Measurements from ENCODE around the gene FKBP5.
A peak's percentile ranks its signal among the peaks of the same experiment; 100 is the strongest.
"Not testable (repeated sequence)": the region's sequence is repeated elsewhere in the genome, so short reads cannot be mapped to it uniquely, and the experiment has no call there.

The FKBP5 gene

GRCh38 chr6:35674594-35674993 lies 14.1 kb downstream of the FKBP5 start:
- no peak overlapping the region for H3K27ac ChIP-seq (replicated peaks)
- no peaks in the 10 kb centered on the region for H3K27me3 ChIP-seq (ENCODE audit: insufficient read depth, poor library complexity, severe bottlenecking)
- no peak overlapping the region for H3K4me3 ChIP-seq (replicated peaks; ENCODE audit: insufficient read depth, low read length)
- no peak for DNase-seq (ENCODE audit: low read depth in 1 of 2, low spot score in 1 of 2)
- no peak for TF ChIP-seq REST (IDR thresholded peaks at IDR 0.05; ENCODE audit: insufficient replicate concordance, low read depth)
- no peak for TF ChIP-seq CTCF (IDR thresholded peaks at IDR 0.05; ENCODE audit: insufficient read depth, low read length)
- TF ChIP-seq POLR2AphosphoS5 (IDR thresholded peaks at IDR 0.05; ENCODE audit: low read depth) = no peak
- no peak for TF ChIP-seq SPI1 (IDR thresholded peaks at IDR 0.05; ENCODE audit: borderline replicate concordance, low read depth)
- TF ChIP-seq GABPA (IDR thresholded peaks at IDR 0.05; ENCODE audit: low read depth) = no peak

GRCh38 chr6:35673755-35674154 lies 15.0 kb downstream of the FKBP5 start:
- no peak overlapping the region for H3K4me3 ChIP-seq (replicated peaks; ENCODE audit: insufficient read depth, low read length)
- TF ChIP-seq REST (IDR thresholded peaks at IDR 0.05; ENCODE audit: insufficient replicate concordance, low read depth) (no peak), SPI1 (IDR thresholded peaks at IDR 0.05; ENCODE audit: borderline replicate concordance, low read depth) (no peak; the same call in 1 of the 2 replicates), CTCF (IDR thresholded peaks at IDR 0.05; ENCODE audit: insufficient read depth, low read length) (no peak), GABPA (IDR thresholded peaks at IDR 0.05; ENCODE audit: low read depth) (no peak), POLR2AphosphoS5 (IDR thresholded peaks at IDR 0.05; ENCODE audit: low read depth) (no peak)
- peak overlapping the region; percentile 1; the same call in 1 of the 2 replicates for H3K27ac ChIP-seq (replicated peaks)
- H3K27me3 ChIP-seq (ENCODE audit: insufficient read depth, poor library complexity, severe bottlenecking) = no peaks in the 10 kb centered on the region
- peak in 1 of 2 experiments; percentile 36 for DNase-seq (ENCODE audit: low read depth in 1 of 2, low spot score in 1 of 2)

- not testable (repeated sequence) for H3K4me3 ChIP-seq (replicated peaks; ENCODE audit: insufficient read depth, low read length); DNase-seq (ENCODE audit: low read depth in 1 of 2, low spot score in 1 of 2); H3K27me3 ChIP-seq (ENCODE audit: insufficient read depth, poor library complexity, severe bottlenecking)
- H3K27ac ChIP-seq (replicated peaks) = peak overlapping the region; percentile 1; the same call in 1 of the 2 replicates
Observed at GRCh38 chr6:35673284-35673666, 15.4 kb downstream of the FKBP5 start.

- H3K27ac ChIP-seq (replicated peaks); DNase-seq (ENCODE audit: low read depth in 1 of 2, low spot score in 1 of 2); H3K4me3 ChIP-seq (replicated peaks; ENCODE audit: insufficient read depth, low read length); H3K27me3 ChIP-seq (ENCODE audit: insufficient read depth, poor library complexity, severe bottlenecking): not testable (repeated sequence)
Observed at GRCh38 chr6:35670453-35670852, 18.3 kb downstream of the FKBP5 start.

GRCh38 chr6:35669451-35670045 lies 19.2 kb downstream of the FKBP5 start:
- TF ChIP-seq SPI1 (IDR thresholded peaks at IDR 0.05; ENCODE audit: borderline replicate concordance, low read depth) = no peak
- TF ChIP-seq CTCF (IDR thresholded peaks at IDR 0.05; ENCODE audit: insufficient read depth, low read length) = no peak
- TF ChIP-seq POLR2AphosphoS5 (IDR thresholded peaks at IDR 0.05; ENCODE audit: low read depth) = no peak
- no peak for TF ChIP-seq REST (IDR thresholded peaks at IDR 0.05; ENCODE audit: insufficient replicate concordance, low read depth)
- TF ChIP-seq GABPA (IDR thresholded peaks at IDR 0.05; ENCODE audit: low read depth) = no peak
- no peak for DNase-seq (ENCODE audit: low read depth in 1 of 2, low spot score in 1 of 2)
- Histone ChIP-seq H3K4me3 (replicated peaks; ENCODE audit: insufficient read depth, low read length) (no peak overlapping the region), H3K27ac (replicated peaks) (0 out of 2 replicates have a peak overlapping the region, but pooled peaks have one; percentile 5), H3K27me3 (ENCODE audit: insufficient read depth, poor library complexity, severe bottlenecking) (no peaks in the 10 kb centered on the region)
